Effector memory CD8-positive, alpha-beta T cell (primary cell): ENCODE measurements around the gene FAM110D.

Experiments used
- ATAC-seq: fragments of 150-1000 bp; cut with Tn5 transposase; replicated peaks from 2 replicates; pipeline ENCODE4 v1.10.0; 2021; ENCODE audit warnings: mild to moderate bottlenecking, moderate library complexity
- DNase-seq, 3 experiments: peaks; one replicate each; pipeline ENCODE4 v3.0.0; 2021
- H3K27ac Mint-ChIP-seq, 2 donors: one replicate each; pipeline ENCODE4 v1.8.0; 2022; ENCODE audit warnings: mild to moderate bottlenecking in 2 of 2, mixed read lengths in 2 of 2, moderate library complexity in 2 of 2
- H3K27me3 Mint-ChIP-seq, 2 donors: one replicate each; pipeline ENCODE4 v1.8.0; 2022; ENCODE audit warnings: mixed read lengths in 2 of 2
- H3K36me3 Mint-ChIP-seq: one replicate; pipeline ENCODE4 v1.8.0; 2022; ENCODE audit warnings: mild to moderate bottlenecking, moderate library complexity, mixed read lengths; ENCODE audit not compliant: insufficient read depth
- H3K4me1 Mint-ChIP-seq, 2 donors: one replicate each; pipeline ENCODE4 v1.8.0; 2022; ENCODE audit warnings: low read depth in 2 of 2, mixed read lengths in 2 of 2
- H3K4me3 Mint-ChIP-seq, 2 donors: one replicate each; pipeline ENCODE4 v1.8.0; 2022; ENCODE audit warnings: mild to moderate bottlenecking in 2 of 2, mixed read lengths in 2 of 2, moderate library complexity in 2 of 2
- H3K9me3 Mint-ChIP-seq, 2 donors: one replicate each; pipeline ENCODE4 v1.8.0; 2022; ENCODE audit warnings: mixed read lengths in 2 of 2

Gene FAM110D

GRCh38 chr1:26124418-26125331 lies 34.2 kb upstream of the FAM110D start:
- Mint-ChIP-seq H3K27ac (no peak overlapping the region), H3K27me3 (peaks cover 19 to 20% of the 10 kb centered on the region in 2 donors), H3K4me1 (peaks cover 16 to 29% of the 10 kb centered on the region in 2 donors), H3K36me3 (peaks cover 23% of the 10 kb centered on the region), H3K9me3 (no peaks in the 10 kb centered on the region), H3K4me3 (no peak overlapping the region)
- ATAC-seq (no peak), DNase-seq (no peak)

- peaks cover 19 to 24% of the 10 kb centered on the region in 2 donors for H3K27me3 Mint-ChIP-seq
- peaks cover 15 to 27% of the 10 kb centered on the region in 2 donors for H3K4me1 Mint-ChIP-seq
Observed at GRCh38 chr1:26125382-26125781, 33.5 kb upstream of the FAM110D start.

GRCh38 chr1:26125946-26126320 lies 32.9 kb upstream of the FAM110D start:
- Mint-ChIP-seq H3K27ac (peak overlapping the region; percentile 59 to 88), H3K9me3 (no peaks in the 10 kb centered on the region), H3K36me3 (peaks cover 21% of the 10 kb centered on the region), H3K4me1 (peaks cover 15 to 27% of the 10 kb centered on the region in 2 donors), H3K27me3 (peaks cover 22 to 29% of the 10 kb centered on the region in 2 donors), H3K4me3 (peak overlapping the region; percentile 62 to 65)
- ATAC-seq (no peak), DNase-seq (no peak)

More at GRCh38 chr1:26125382-26125781, 33.5 kb upstream of the FAM110D start:
- peak overlapping the region in 1 of 2 donors; percentile 59 for H3K27ac Mint-ChIP-seq
- H3K4me3 Mint-ChIP-seq = peak overlapping the region in 1 of 2 donors; percentile 37
- H3K36me3 Mint-ChIP-seq = peaks cover 21% of the 10 kb centered on the region
- ATAC-seq = no peak
- no peaks in the 10 kb centered on the region for H3K9me3 Mint-ChIP-seq
- DNase-seq = no peak

GRCh38 chr1:26126321-26127084 lies 32.4 kb upstream of the FAM110D start:
- ATAC-seq (peak; percentile 100), DNase-seq (peak; percentile 51 to 58 (median 53))
- H3K27ac Mint-ChIP-seq = peak overlapping the region; percentile 59 to 88
- peaks cover 28 to 35% of the 10 kb centered on the region in 2 donors for H3K27me3 Mint-ChIP-seq
- H3K4me1 Mint-ChIP-seq = peaks cover 15 to 27% of the 10 kb centered on the region in 2 donors
- H3K4me3 Mint-ChIP-seq = peak overlapping the region; percentile 62 to 65
- peaks cover 21% of the 10 kb centered on the region for H3K36me3 Mint-ChIP-seq
- no peaks in the 10 kb centered on the region for H3K9me3 Mint-ChIP-seq

- Mint-ChIP-seq H3K27ac (no peak overlapping the region), H3K36me3 (peaks cover 17% of the 10 kb centered on the region), H3K4me1 (peaks cover 15 to 27% of the 10 kb centered on the region in 2 donors), H3K9me3 (no peaks in the 10 kb centered on the region), H3K4me3 (peak overlapping the region; percentile 62 to 65), H3K27me3 (peaks cover 37 to 42% of the 10 kb centered on the region in 2 donors)
- DNase-seq = no peak
- no peak for ATAC-seq
Observed at GRCh38 chr1:26127235-26128163, 31.4 kb upstream of the FAM110D start.

- Mint-ChIP-seq H3K4me3 (no peak overlapping the region), H3K27me3 (peaks cover 37 to 42% of the 10 kb centered on the region in 2 donors), H3K9me3 (no peaks in the 10 kb centered on the region), H3K27ac (no peak overlapping the region), H3K4me1 (peaks cover 15 to 22% of the 10 kb centered on the region in 2 donors), H3K36me3 (peaks cover 11% of the 10 kb centered on the region)
- no peak for ATAC-seq
- DNase-seq = no peak
Observed at GRCh38 chr1:26129778-26130177, 29.1 kb upstream of the FAM110D start.

GRCh38 chr1:26130695-26131094 lies 28.2 kb upstream of the FAM110D start:
- H3K4me1 Mint-ChIP-seq = peaks cover 14 to 22% of the 10 kb centered on the region in 2 donors

GRCh38 chr1:26132128-26132833 lies 26.6 kb upstream of the FAM110D start:
- Mint-ChIP-seq H3K4me3 (no peak overlapping the region), H3K27me3 (peaks cover 37 to 42% of the 10 kb centered on the region in 2 donors), H3K9me3 (no peaks in the 10 kb centered on the region), H3K4me1 (peaks cover 6 to 11% of the 10 kb centered on the region in 2 donors), H3K36me3 (no peaks in the 10 kb centered on the region), H3K27ac (no peak overlapping the region)
- DNase-seq = no peak
- ATAC-seq = no peak

More at GRCh38 chr1:26130695-26131094, 28.2 kb upstream of the FAM110D start:
- Mint-ChIP-seq H3K27ac (no peak overlapping the region), H3K27me3 (peaks cover 37 to 42% of the 10 kb centered on the region in 2 donors), H3K9me3 (no peaks in the 10 kb centered on the region), H3K36me3 (peaks cover 8% of the 10 kb centered on the region), H3K4me3 (no peak overlapping the region)
- DNase-seq (no peak), ATAC-seq (no peak)

- H3K4me3 Mint-ChIP-seq = no peak overlapping the region
- no peak for ATAC-seq
- no peaks in the 10 kb centered on the region for H3K36me3 Mint-ChIP-seq
- DNase-seq = no peak
- H3K9me3 Mint-ChIP-seq = no peaks in the 10 kb centered on the region
- peaks cover 2 to 6% of the 10 kb centered on the region in 2 donors for H3K4me1 Mint-ChIP-seq
- H3K27me3 Mint-ChIP-seq = peaks cover 32 to 38% of the 10 kb centered on the region in 2 donors
- no peak overlapping the region for H3K27ac Mint-ChIP-seq
Observed at GRCh38 chr1:26132834-26133167, 26.1 kb upstream of the FAM110D start.

GRCh38 chr1:26134466-26134865 lies 24.4 kb upstream of the FAM110D start:
- Mint-ChIP-seq H3K4me3 (no peak overlapping the region), H3K9me3 (no peaks in the 10 kb centered on the region), H3K36me3 (no peaks in the 10 kb centered on the region), H3K4me1 (peaks cover 0 to 3% of the 10 kb centered on the region in 2 donors), H3K27me3 (peaks cover 18 to 22% of the 10 kb centered on the region in 2 donors), H3K27ac (no peak overlapping the region)
- ATAC-seq = no peak
- DNase-seq = no peak

- H3K9me3 Mint-ChIP-seq = no peaks in the 10 kb centered on the region
- DNase-seq (no peak), ATAC-seq (no peak)
- H3K4me1 Mint-ChIP-seq = peaks cover 0 to 3% of the 10 kb centered on the region in 2 donors
- H3K36me3 Mint-ChIP-seq = no peaks in the 10 kb centered on the region
- no peak overlapping the region for H3K27ac Mint-ChIP-seq
- H3K27me3 Mint-ChIP-seq = peaks cover 0 to 10% of the 10 kb centered on the region in 2 donors
- H3K4me3 Mint-ChIP-seq = no peak overlapping the region
Observed at GRCh38 chr1:26138974-26139558, 19.8 kb upstream of the FAM110D start.

- Mint-ChIP-seq H3K4me1 (peaks cover 5% of the 10 kb centered on the region in 2 donors), H3K36me3 (no peaks in the 10 kb centered on the region), H3K4me3 (no peak overlapping the region), H3K9me3 (no peaks in the 10 kb centered on the region), H3K27me3 (peaks cover 8 to 27% of the 10 kb centered on the region in 2 donors), H3K27ac (no peak overlapping the region)
- DNase-seq (no peak), ATAC-seq (no peak)
Observed at GRCh38 chr1:26142159-26142558, 16.7 kb upstream of the FAM110D start.
